ENCODE measurements around the gene BCAP31. TPM values are rescaled to one million over a fixed set of nuclear protein-coding genes. Genes with fewer than 3 reads are reported as not detected.

The BCAP31 gene
- total RNA-seq, 1 donor from 2014 or later = 219 TPM

- no peak overlapping the region for H3K4me3 ChIP-seq
- DNase-seq = no peak
Measured at GRCh38 chrX:153671589-153672530, 52.3 kb downstream of the BCAP31 start.

GRCh38 chrX:153670748-153671588 is 53.2 kb downstream of the BCAP31 start:
- intact Hi-C loops (cut with DNase I) = no loop called here
- DNase-seq (no peak), ATAC-seq (no peak)
- no peaks in the 10 kb centered on the region for H3K9me3 ChIP-seq
- no peak overlapping the region for H3K4me3 ChIP-seq
- H3K36me3 ChIP-seq = no peaks in the 10 kb centered on the region
- H3K4me1 ChIP-seq = no peaks in the 10 kb centered on the region
- H3K27ac ChIP-seq = no peak overlapping the region
- no peak for TF ChIP-seq CTCF (IDR thresholded peaks at IDR 0.05)
- H3K27me3 ChIP-seq (ENCODE audit: low read depth) = peaks cover 5% of the 10 kb centered on the region

More at GRCh38 chrX:153671589-153672530, 52.3 kb downstream of the BCAP31 start:
- Histone ChIP-seq H3K36me3 (no peaks in the 10 kb centered on the region), H3K4me1 (no peaks in the 10 kb centered on the region), H3K27me3 (ENCODE audit: low read depth) (peaks cover 5% of the 10 kb centered on the region), H3K27ac (no peak overlapping the region), H3K9me3 (no peaks in the 10 kb centered on the region)
- ATAC-seq = no peak
- intact Hi-C loops (cut with DNase I) = no loop called here
- TF ChIP-seq CTCF (IDR thresholded peaks at IDR 0.05) = no peak

- Histone ChIP-seq H3K27ac (no peak overlapping the region), H3K27me3 (ENCODE audit: low read depth) (peaks cover 5% of the 10 kb centered on the region), H3K4me3 (no peak overlapping the region), H3K9me3 (no peaks in the 10 kb centered on the region), H3K4me1 (no peaks in the 10 kb centered on the region), H3K36me3 (no peaks in the 10 kb centered on the region)
- intact Hi-C loops (cut with DNase I) = no loop called here
- no peak for TF ChIP-seq CTCF (IDR thresholded peaks at IDR 0.05)
- ATAC-seq (no peak), DNase-seq (no peak)
Measured at GRCh38 chrX:153669901-153670731, 54.1 kb downstream of the BCAP31 start.

- Histone ChIP-seq H3K9me3 (no peaks in the 10 kb centered on the region), H3K36me3 (no peaks in the 10 kb centered on the region), H3K4me1 (no peaks in the 10 kb centered on the region), H3K27me3 (ENCODE audit: low read depth) (peaks cover 4% of the 10 kb centered on the region), H3K4me3 (no peak overlapping the region), H3K27ac (no peak overlapping the region)
- DNase-seq (no peak), ATAC-seq (peak in 1 of 2 donors; percentile 22)
- intact Hi-C loops (cut with DNase I) = no loop called here
- peak; percentile 77 for TF ChIP-seq CTCF (IDR thresholded peaks at IDR 0.05)
Measured at GRCh38 chrX:153669174-153669890, 54.9 kb downstream of the BCAP31 start.
